HTR-8/SVneo (cell line): ENCODE results near the gene C14orf39.
A peak's percentile ranks its signal among the peaks of the same experiment; 100 is the strongest.

Experiments used
- DNase-seq: peaks from one replicate; pipeline ENCODE4 v3.0.0; 2011; ENCODE audit warnings: low spot score, mixed read lengths; ENCODE audit not compliant: insufficient read length
- FAIRE-seq: peaks from 2 replicates; lab custom pipeline; 2011; peaks lifted over from hg19 to GRCh38; lab: Jason Lieb, UNC

The C14orf39 gene

GRCh38 chr14:60485598-60486251 is at the start of gene C14orf39:
C14orf39 (minus strand) TSS chr14:60486063; CDS start chr14:60485078, 985 bp downstream.
- FAIRE-seq (peak; percentile 99), DNase-seq (peak; percentile 78)

GRCh38 chr14:60532442-60532841 is 46.6 kb upstream of the C14orf39 start:
- peak; percentile 86 for FAIRE-seq
- no peak for DNase-seq

- DNase-seq (no peak), FAIRE-seq (no peak)
These were observed 29.8 kb upstream of the C14orf39 start for GRCh38 chr14:60515511-60516289.

- peak; percentile 98 for FAIRE-seq
- DNase-seq = peak; percentile 69
These were observed 29.1 kb upstream of the C14orf39 start for GRCh38 chr14:60514741-60515491.

- FAIRE-seq (no peak), DNase-seq (no peak)
These were observed 28.5 kb upstream of the C14orf39 start for GRCh38 chr14:60514378-60514740.

- peak; percentile 38 for FAIRE-seq
- DNase-seq = no peak
These were observed 27.2 kb upstream of the C14orf39 start for GRCh38 chr14:60512973-60513571.

- DNase-seq = no peak
- no peak for FAIRE-seq
These were observed 26.3 kb upstream of the C14orf39 start for GRCh38 chr14:60512126-60512525.

GRCh38 chr14:60510951-60511599 is 25.2 kb upstream of the C14orf39 start:
- DNase-seq (no peak), FAIRE-seq (peak; percentile 84)

GRCh38 chr14:60510254-60510950 is 24.5 kb upstream of the C14orf39 start:
- DNase-seq = no peak
- FAIRE-seq = peak; percentile 54

GRCh38 chr14:60509438-60510253 is 23.8 kb upstream of the C14orf39 start:
- FAIRE-seq = peak; percentile 96
- DNase-seq = no peak

- DNase-seq (peak; percentile 68), FAIRE-seq (no peak)
These were observed 23.0 kb upstream of the C14orf39 start, which contains the start of gene SIX6 for GRCh38 chr14:60508707-60509437. SIX6 (plus strand) TSS chr14:60509146; CDS start chr14:60509399, 253 bp downstream.

- DNase-seq (no peak), FAIRE-seq (no peak)
These were observed 22.5 kb upstream of the C14orf39 start for GRCh38 chr14:60508363-60508706.

GRCh38 chr14:60506985-60507829 is 21.3 kb upstream of the C14orf39 start:
- FAIRE-seq (peak; percentile 74), DNase-seq (no peak)

- DNase-seq = no peak
- no peak for FAIRE-seq
These were observed 20.7 kb upstream of the C14orf39 start for GRCh38 chr14:60506462-60506984.

- no peak for DNase-seq
- peak; percentile 91 for FAIRE-seq
These were observed 20.1 kb upstream of the C14orf39 start for GRCh38 chr14:60506010-60506409.

GRCh38 chr14:60505448-60505847 is 19.6 kb upstream of the C14orf39 start:
- peak; percentile 65 for FAIRE-seq

GRCh38 chr14:60502541-60502940 is 16.7 kb upstream of the C14orf39 start:
- no peak for DNase-seq

More at GRCh38 chr14:60505448-60505847, 19.6 kb upstream of the C14orf39 start:
- no peak for DNase-seq

More at GRCh38 chr14:60502541-60502940, 16.7 kb upstream of the C14orf39 start:
- FAIRE-seq = no peak
